Sigmoid colon (tissue), 4 donors: ENCODE measurements around the gene SSTR5.

Experiments
- POLR2AphosphoS5 ChIP-seq, 4 donors: sonication (generic); formaldehyde crosslinking; IDR thresholded peaks; one replicate each; pipeline ENCODE4 v1.6.1; 2017; ENCODE audit warnings: antibody characterized with exemption in 4 of 4
- TF ChIP-seq, protein P1 (sequence below), 4 experiments: fragments of 450-650 bp in 3 of 4; fragments of 200-600 bp in 1 of 4; IDR thresholded peaks; one replicate each; pipeline ENCODE4 v1.5.1; 2016 to 2019; ENCODE audit warnings: antibody characterized with exemption in 4 of 4, mild to moderate bottlenecking in 3 of 4, moderate library complexity in 2 of 4

GRCh38 chr16:1127101-1127500 is 54.6 kb downstream of the SSTR5 start:
- TF ChIP-seq, protein P1, sequence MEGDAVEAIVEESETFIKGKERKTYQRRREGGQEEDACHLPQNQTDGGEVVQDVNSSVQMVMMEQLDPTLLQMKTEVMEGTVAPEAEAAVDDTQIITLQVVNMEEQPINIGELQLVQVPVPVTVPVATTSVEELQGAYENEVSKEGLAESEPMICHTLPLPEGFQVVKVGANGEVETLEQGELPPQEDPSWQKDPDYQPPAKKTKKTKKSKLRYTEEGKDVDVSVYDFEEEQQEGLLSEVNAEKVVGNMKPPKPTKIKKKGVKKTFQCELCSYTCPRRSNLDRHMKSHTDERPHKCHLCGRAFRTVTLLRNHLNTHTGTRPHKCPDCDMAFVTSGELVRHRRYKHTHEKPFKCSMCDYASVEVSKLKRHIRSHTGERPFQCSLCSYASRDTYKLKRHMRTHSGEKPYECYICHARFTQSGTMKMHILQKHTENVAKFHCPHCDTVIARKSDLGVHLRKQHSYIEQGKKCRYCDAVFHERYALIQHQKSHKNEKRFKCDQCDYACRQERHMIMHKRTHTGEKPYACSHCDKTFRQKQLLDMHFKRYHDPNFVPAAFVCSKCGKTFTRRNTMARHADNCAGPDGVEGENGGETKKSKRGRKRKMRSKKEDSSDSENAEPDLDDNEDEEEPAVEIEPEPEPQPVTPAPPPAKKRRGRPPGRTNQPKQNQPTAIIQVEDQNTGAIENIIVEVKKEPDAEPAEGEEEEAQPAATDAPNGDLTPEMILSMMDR (IDR thresholded peaks at IDR 0.05): no peak
- TF ChIP-seq POLR2AphosphoS5 (IDR thresholded peaks at IDR 0.05): no peak
